Gastrocnemius medialis (tissue), 4 donors: Measurements from ENCODE around the gene BORCS5.

Experiments
- POLR2A ChIP-seq, 2 donors: fragments of 450-650 bp; IDR thresholded peaks; one replicate each; pipeline ENCODE4 v1.6.1; 2017; ENCODE audit warnings: antibody characterized with exemption in 2 of 2, mild to moderate bottlenecking in 2 of 2, moderate library complexity in 2 of 2
- TF ChIP-seq, protein P1 (sequence below), 5 experiments: fragments of 450-650 bp in 3 of 5; fragments of 200-600 bp in 2 of 5; sonication (generic) in 2 of 5; IDR thresholded peaks in 4 of 5; conservative IDR thresholded peaks in 1 of 5; 1 replicate in 4 of 5; 2 replicates in 1 of 5; pipeline ENCODE4 v1.5.1; 2016 to 2019; ENCODE audit warnings: antibody characterized with exemption in 5 of 5, mild to moderate bottlenecking in 3 of 5, moderate library complexity in 3 of 5

DNA sequence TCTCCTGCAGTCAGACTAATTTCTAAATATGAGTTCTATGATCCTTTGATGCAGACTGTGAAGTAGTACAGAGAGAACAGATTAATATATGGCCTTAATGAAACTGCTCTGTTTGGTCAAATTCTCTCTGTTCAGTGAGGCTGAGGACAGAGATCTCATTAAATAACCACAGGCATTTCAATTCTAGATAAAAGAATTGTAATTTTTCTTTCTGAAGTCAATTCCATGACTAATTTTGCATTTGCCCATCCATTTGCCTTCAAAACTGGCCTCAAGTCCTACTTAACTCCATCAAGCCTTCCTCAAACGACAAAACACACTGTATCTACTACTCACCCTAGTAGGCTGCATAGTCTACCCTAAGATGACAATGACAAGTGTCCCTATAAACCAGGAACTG lies 138.7 kb downstream of the BORCS5 start:
- TF ChIP-seq, protein P1, sequence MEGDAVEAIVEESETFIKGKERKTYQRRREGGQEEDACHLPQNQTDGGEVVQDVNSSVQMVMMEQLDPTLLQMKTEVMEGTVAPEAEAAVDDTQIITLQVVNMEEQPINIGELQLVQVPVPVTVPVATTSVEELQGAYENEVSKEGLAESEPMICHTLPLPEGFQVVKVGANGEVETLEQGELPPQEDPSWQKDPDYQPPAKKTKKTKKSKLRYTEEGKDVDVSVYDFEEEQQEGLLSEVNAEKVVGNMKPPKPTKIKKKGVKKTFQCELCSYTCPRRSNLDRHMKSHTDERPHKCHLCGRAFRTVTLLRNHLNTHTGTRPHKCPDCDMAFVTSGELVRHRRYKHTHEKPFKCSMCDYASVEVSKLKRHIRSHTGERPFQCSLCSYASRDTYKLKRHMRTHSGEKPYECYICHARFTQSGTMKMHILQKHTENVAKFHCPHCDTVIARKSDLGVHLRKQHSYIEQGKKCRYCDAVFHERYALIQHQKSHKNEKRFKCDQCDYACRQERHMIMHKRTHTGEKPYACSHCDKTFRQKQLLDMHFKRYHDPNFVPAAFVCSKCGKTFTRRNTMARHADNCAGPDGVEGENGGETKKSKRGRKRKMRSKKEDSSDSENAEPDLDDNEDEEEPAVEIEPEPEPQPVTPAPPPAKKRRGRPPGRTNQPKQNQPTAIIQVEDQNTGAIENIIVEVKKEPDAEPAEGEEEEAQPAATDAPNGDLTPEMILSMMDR (IDR thresholded peaks at IDR 0.05 in 4 of 5, conservative IDR thresholded peaks at IDR 0.05 in 1 of 5): no peak
- no peak for TF ChIP-seq POLR2A (IDR thresholded peaks at IDR 0.05)
